Neural crest cell (in vitro differentiated cells): ENCODE data around the gene PNMA1. TPM values are rescaled to one million over a fixed set of nuclear protein-coding genes. Genes with fewer than 3 reads are reported as not detected.

ENCODE experiments used
- DNase-seq: peaks from one replicate; pipeline ENCODE4 v3.0.0; 2021; ENCODE audit warnings: low read depth, mixed read lengths, low spot score
- H3K27ac Mint-ChIP-seq: one replicate; pipeline ENCODE4 v1.8.0; 2021; ENCODE audit warnings: mild to moderate bottlenecking, mixed read lengths; ENCODE audit not compliant: unreplicated experiment
- H3K27me3 Mint-ChIP-seq: 2 replicates; pipeline ENCODE4 v1.8.0; 2021; ENCODE audit warnings: low read depth, mild to moderate bottlenecking, mixed read lengths
- H3K36me3 Mint-ChIP-seq: 2 replicates; pipeline ENCODE4 v1.8.0; 2021; ENCODE audit warnings: low read depth, mild to moderate bottlenecking, mixed read lengths
- H3K4me1 Mint-ChIP-seq: 2 replicates; pipeline ENCODE4 v1.8.0; 2021; ENCODE audit warnings: mixed read lengths
- H3K4me3 Mint-ChIP-seq: one replicate; pipeline ENCODE4 v1.8.0; 2021; ENCODE audit warnings: mild to moderate bottlenecking, mixed read lengths
- H3K9me3 Mint-ChIP-seq: 2 replicates; pipeline ENCODE4 v1.8.0; 2021; ENCODE audit warnings: mixed read lengths
- total RNA-seq: library from RNA; stranded (reverse); gene quantifications from 2 replicates; pipeline ENCODE4 v1.2.1, GENCODE V29; 2021
- TF ChIP-seq, protein P1 (sequence below): fragments of 200-600 bp; sonication (generic); conservative IDR thresholded peaks from 2 replicates; pipeline ENCODE4 v1.5.0; 2021; ENCODE audit warnings: antibody characterized with exemption, mild to moderate bottlenecking

The PNMA1 gene
- total RNA-seq, 1 donor from 2014 or later: 97.4 TPM

DNA sequence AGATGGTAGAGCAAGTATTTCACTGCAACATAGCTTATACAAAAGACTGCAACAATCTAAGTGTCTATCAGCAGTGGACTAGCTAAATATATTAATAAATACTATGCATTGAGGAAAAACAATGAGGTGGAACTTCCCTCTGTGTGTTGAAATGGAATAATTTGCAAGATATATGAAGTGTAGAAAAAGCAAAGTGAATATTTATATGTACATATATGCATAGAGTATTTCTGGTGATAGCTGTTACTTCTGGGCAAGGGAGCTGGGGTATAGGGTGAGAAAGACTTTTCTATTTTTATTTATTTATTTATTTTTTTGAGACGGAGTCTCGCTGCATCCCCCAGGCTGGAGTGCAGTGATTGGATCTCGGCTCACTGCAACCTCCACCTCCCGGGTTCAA, 35.5 kb downstream of the PNMA1 start:
- no peaks in the 10 kb centered on the region for H3K4me1 Mint-ChIP-seq
- H3K9me3 Mint-ChIP-seq: no peaks in the 10 kb centered on the region
- H3K27ac Mint-ChIP-seq: no peak overlapping the region
- peaks cover 2% of the 10 kb centered on the region for H3K36me3 Mint-ChIP-seq
- TF ChIP-seq, protein P1, sequence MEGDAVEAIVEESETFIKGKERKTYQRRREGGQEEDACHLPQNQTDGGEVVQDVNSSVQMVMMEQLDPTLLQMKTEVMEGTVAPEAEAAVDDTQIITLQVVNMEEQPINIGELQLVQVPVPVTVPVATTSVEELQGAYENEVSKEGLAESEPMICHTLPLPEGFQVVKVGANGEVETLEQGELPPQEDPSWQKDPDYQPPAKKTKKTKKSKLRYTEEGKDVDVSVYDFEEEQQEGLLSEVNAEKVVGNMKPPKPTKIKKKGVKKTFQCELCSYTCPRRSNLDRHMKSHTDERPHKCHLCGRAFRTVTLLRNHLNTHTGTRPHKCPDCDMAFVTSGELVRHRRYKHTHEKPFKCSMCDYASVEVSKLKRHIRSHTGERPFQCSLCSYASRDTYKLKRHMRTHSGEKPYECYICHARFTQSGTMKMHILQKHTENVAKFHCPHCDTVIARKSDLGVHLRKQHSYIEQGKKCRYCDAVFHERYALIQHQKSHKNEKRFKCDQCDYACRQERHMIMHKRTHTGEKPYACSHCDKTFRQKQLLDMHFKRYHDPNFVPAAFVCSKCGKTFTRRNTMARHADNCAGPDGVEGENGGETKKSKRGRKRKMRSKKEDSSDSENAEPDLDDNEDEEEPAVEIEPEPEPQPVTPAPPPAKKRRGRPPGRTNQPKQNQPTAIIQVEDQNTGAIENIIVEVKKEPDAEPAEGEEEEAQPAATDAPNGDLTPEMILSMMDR: no peak
- no peaks in the 10 kb centered on the region for H3K27me3 Mint-ChIP-seq
- DNase-seq: no peak
- H3K4me3 Mint-ChIP-seq: no peak overlapping the region

DNA sequence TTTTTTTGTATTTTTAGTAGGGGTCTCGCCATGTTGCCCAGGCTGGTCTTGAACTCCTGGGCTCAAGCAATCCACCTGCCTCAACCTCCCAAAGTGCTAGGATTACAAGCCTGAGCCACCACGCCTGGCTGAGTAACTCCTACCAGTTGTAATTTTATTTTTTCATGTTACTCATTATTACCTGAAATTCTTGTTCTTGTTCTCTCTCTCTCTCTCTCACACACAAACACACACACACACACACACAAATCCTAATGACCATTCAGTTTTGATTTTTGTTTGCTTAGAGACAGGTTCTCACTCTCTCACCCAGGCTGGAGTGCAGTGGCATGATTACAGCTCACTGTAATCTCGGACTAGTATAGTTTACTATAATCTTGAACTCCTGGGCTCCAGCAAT, 39.2 kb downstream of the PNMA1 start:
- Mint-ChIP-seq H3K27ac (peak overlapping the region; percentile 54), H3K27me3 (no peaks in the 10 kb centered on the region), H3K4me3 (no peak overlapping the region), H3K36me3 (peaks cover 2% of the 10 kb centered on the region), H3K4me1 (no peaks in the 10 kb centered on the region), H3K9me3 (no peaks in the 10 kb centered on the region)
- DNase-seq: no peak
- TF ChIP-seq, protein P1: no peak

DNA sequence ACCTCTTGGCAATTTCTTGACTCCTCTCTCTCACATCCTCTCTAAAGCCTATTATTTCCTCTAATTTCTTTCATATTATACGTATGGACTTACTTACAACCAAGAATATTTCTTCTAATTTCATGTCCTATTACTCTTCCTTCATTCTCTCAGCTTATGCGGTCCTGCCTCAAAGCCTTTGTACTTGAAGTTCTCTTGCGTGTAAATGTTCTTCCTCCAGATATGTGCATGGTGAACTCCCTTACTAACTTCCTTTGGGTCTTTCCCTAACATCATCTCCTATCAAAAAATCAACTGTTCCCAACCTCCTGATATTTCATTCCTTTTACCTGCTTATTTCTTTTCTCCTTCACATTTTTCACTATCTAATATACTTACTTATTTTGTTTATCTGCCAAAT, 46.3 kb downstream of the PNMA1 start:
- no peak overlapping the region for H3K27ac Mint-ChIP-seq
- no peaks in the 10 kb centered on the region for H3K4me1 Mint-ChIP-seq
- H3K4me3 Mint-ChIP-seq: no peak overlapping the region
- no peaks in the 10 kb centered on the region for H3K9me3 Mint-ChIP-seq
- TF ChIP-seq, protein P1: no peak
- H3K36me3 Mint-ChIP-seq: peaks cover under 1% of the 10 kb centered on the region
- no peak for DNase-seq
- H3K27me3 Mint-ChIP-seq: no peaks in the 10 kb centered on the region

DNA sequence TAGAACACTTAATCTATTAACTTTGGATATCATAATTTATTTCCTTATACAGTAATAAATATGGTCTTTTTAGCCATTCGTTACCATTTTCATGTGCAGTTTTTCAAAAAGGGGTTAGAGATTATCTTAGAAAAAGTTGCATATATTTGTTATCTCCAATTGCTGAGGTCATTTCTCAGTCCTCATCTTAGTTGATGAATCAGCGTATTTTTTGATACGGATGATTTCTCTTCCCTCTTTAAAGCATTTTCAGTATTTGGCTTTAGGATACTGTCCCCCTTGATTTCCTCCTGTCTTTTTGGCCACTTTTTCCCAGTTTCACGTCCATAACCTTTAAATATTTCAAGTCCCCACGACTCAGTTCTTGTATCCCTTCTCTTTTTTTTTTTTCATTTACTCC, 47.6 kb downstream of the PNMA1 start:
- Mint-ChIP-seq H3K27ac (no peak overlapping the region), H3K27me3 (no peaks in the 10 kb centered on the region)
- DNase-seq: no peak

DNA sequence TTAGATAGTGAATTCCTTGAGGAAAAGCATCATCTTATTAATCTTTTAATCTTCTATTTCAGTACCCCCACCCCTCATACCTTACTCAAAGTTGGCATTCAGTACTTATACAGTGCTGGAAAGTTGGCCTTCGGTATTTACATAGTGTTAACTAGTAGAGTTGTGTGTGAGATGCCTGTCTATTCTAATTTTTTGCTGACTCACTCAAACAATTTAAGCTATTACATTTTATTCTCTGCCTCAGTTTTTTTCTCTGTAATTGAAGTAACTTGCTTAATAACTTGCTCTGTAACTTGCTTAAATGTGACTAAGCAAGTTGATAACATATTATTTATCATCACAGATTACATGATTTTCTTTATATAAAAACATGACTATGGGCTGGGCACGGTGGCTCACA, 49.1 kb downstream of the PNMA1 start:
- H3K36me3 Mint-ChIP-seq: peaks cover 8% of the 10 kb centered on the region
- no peak overlapping the region for H3K27ac Mint-ChIP-seq
- no peaks in the 10 kb centered on the region for H3K27me3 Mint-ChIP-seq
- TF ChIP-seq, protein P1: no peak
- no peak overlapping the region for H3K4me3 Mint-ChIP-seq
- no peak for DNase-seq
- H3K9me3 Mint-ChIP-seq: no peaks in the 10 kb centered on the region
- no peaks in the 10 kb centered on the region for H3K4me1 Mint-ChIP-seq

More for the DNA sequence above, 47.6 kb downstream of the PNMA1 start:
- H3K36me3 Mint-ChIP-seq: peaks cover 8% of the 10 kb centered on the region
- no peaks in the 10 kb centered on the region for H3K4me1 Mint-ChIP-seq
- TF ChIP-seq, protein P1: no peak
- no peaks in the 10 kb centered on the region for H3K9me3 Mint-ChIP-seq
- H3K4me3 Mint-ChIP-seq: no peak overlapping the region
